ENCODE results near the gene ELK1. TPM values are rescaled to one million over a fixed set of nuclear protein-coding genes. Genes with fewer than 3 reads are reported as not detected.

The ELK1 gene
- total RNA-seq, 1 donor from 2014 or later: 18.9 TPM

- Histone ChIP-seq H3K36me3 (no peaks in the 10 kb centered on the region), H3K9me3 (no peaks in the 10 kb centered on the region), H3K27ac (no peak overlapping the region), H3K4me3 (no peak overlapping the region), H3K27me3 (no peaks in the 10 kb centered on the region), H3K4me1 (no peaks in the 10 kb centered on the region)
- TF ChIP-seq CTCF (IDR thresholded peaks at IDR 0.05) (no peak), POLR2A (IDR thresholded peaks at IDR 0.05) (no peak), POLR2AphosphoS5 (IDR thresholded peaks at IDR 0.05; ENCODE audit: insufficient read depth in 1 of 2, low read depth in 1 of 2) (no peak)
- intact Hi-C loops (cut with DNase I): no loop called here
- peak in 1 of 2 donors; percentile 34 for DNase-seq (ENCODE audit: extremely low spot score in 2 of 2)
Measured at GRCh38 chrX:47661539-47661938, 11.2 kb upstream of the ELK1 start.

- Histone ChIP-seq H3K27ac (peak overlapping the region; percentile 90), H3K4me1 (no peaks in the 10 kb centered on the region), H3K4me3 (peak overlapping the region; percentile 56 to 65), H3K36me3 (no peaks in the 10 kb centered on the region), H3K9me3 (no peaks in the 10 kb centered on the region), H3K27me3 (no peaks in the 10 kb centered on the region)
- TF ChIP-seq POLR2AphosphoS5 (IDR thresholded peaks at IDR 0.05; ENCODE audit: insufficient read depth in 1 of 2, low read depth in 1 of 2) (no peak), CTCF (IDR thresholded peaks at IDR 0.05) (no peak), POLR2A (IDR thresholded peaks at IDR 0.05) (no peak)
- DNase-seq (ENCODE audit: extremely low spot score in 2 of 2): no peak
- intact Hi-C loops (cut with DNase I): no loop called here
Measured at GRCh38 chrX:47659421-47659726, 9.0 kb upstream of the ELK1 start.

GRCh38 chrX:47658684-47659420, 8.5 kb upstream of the ELK1 start, which contains the start of gene UXT:
Gene UXT, minus strand, starts transcription at chrX:47659180. Its CDS starts 253 bp downstream, at chrX:47658927.
- Histone ChIP-seq H3K27me3 (no peaks in the 10 kb centered on the region), H3K36me3 (no peaks in the 10 kb centered on the region), H3K4me1 (no peaks in the 10 kb centered on the region), H3K27ac (peak within 1 kb of the TSS; percentile 90), H3K9me3 (no peaks in the 10 kb centered on the region), H3K4me3 (peak within 1 kb of the TSS; percentile 56 to 65)
- peak; percentile 94 to 96 for DNase-seq (ENCODE audit: extremely low spot score in 2 of 2)
- intact Hi-C loops (cut with DNase I): no loop called here
- TF ChIP-seq POLR2A (IDR thresholded peaks at IDR 0.05): peak in 1 of 2 donors; percentile 70
- TF ChIP-seq CTCF (IDR thresholded peaks at IDR 0.05): no peak
- TF ChIP-seq POLR2AphosphoS5 (IDR thresholded peaks at IDR 0.05; ENCODE audit: insufficient read depth in 1 of 2, low read depth in 1 of 2): peak; percentile 9 to 96

GRCh38 chrX:47658301-47658683, 7.9 kb upstream of the ELK1 start:
- intact Hi-C loops (cut with DNase I): no loop called here
- Histone ChIP-seq H3K27me3 (no peaks in the 10 kb centered on the region), H3K36me3 (no peaks in the 10 kb centered on the region), H3K27ac (peak overlapping the region; percentile 90), H3K9me3 (no peaks in the 10 kb centered on the region), H3K4me1 (no peaks in the 10 kb centered on the region), H3K4me3 (peak overlapping the region; percentile 56 to 65)
- TF ChIP-seq POLR2AphosphoS5 (IDR thresholded peaks at IDR 0.05; ENCODE audit: insufficient read depth in 1 of 2, low read depth in 1 of 2): no peak
- TF ChIP-seq POLR2A (IDR thresholded peaks at IDR 0.05): no peak
- no peak for TF ChIP-seq CTCF (IDR thresholded peaks at IDR 0.05)
- DNase-seq (ENCODE audit: extremely low spot score in 2 of 2): no peak
